GM18520 (cell line): ENCODE results near the gene NUP214.
"Not testable (repeated sequence)": the region's sequence is repeated elsewhere in the genome, so short reads cannot be mapped to it uniquely, and the experiment has no call there.

ENCODE experiments used
- ATAC-seq: cut with Tn5 transposase; IDR thresholded peaks from one replicate; pipeline ENCODE4 v1.9.1; 2021; ENCODE audit not compliant: unreplicated experiment

Gene NUP214

GRCh38 chr9:131096269-131097125, 28.9 kb upstream of the NUP214 start, which contains the start of gene AIF1L:
AIF1L (plus strand) TSS chr9:131096531; CDS start chr9:131096630, 99 bp downstream.
- ATAC-seq: no peak

- ATAC-seq: no peak
These were observed 28.0 kb upstream of the NUP214 start for GRCh38 chr9:131097126-131097947.

GRCh38 chr9:131097948-131098278, 27.5 kb upstream of the NUP214 start:
- no peak for ATAC-seq

GRCh38 chr9:131098391-131099101, 26.8 kb upstream of the NUP214 start:
- ATAC-seq: no peak

- no peak for ATAC-seq
These were observed 26.2 kb upstream of the NUP214 start for GRCh38 chr9:131099102-131099606.

GRCh38 chr9:131099845-131100244, 25.5 kb upstream of the NUP214 start:
- ATAC-seq: not testable (repeated sequence)

- ATAC-seq: no peak
These were observed 24.9 kb upstream of the NUP214 start for GRCh38 chr9:131100445-131100844.

- ATAC-seq: no peak
These were observed 24.0 kb upstream of the NUP214 start for GRCh38 chr9:131101207-131101964.

- ATAC-seq: no peak
These were observed 22.4 kb upstream of the NUP214 start for GRCh38 chr9:131103024-131103423.

- ATAC-seq: no peak
These were observed 21.9 kb upstream of the NUP214 start for GRCh38 chr9:131103535-131103934.

GRCh38 chr9:131104016-131104740, 21.2 kb upstream of the NUP214 start:
- no peak for ATAC-seq

- no peak for ATAC-seq
These were observed 19.4 kb upstream of the NUP214 start for GRCh38 chr9:131105952-131106351.

- no peak for ATAC-seq
These were observed 17.6 kb upstream of the NUP214 start for GRCh38 chr9:131107760-131108159.

GRCh38 chr9:131111186-131111853, 14.1 kb upstream of the NUP214 start:
- ATAC-seq: no peak

GRCh38 chr9:131111854-131112311, 13.5 kb upstream of the NUP214 start:
- ATAC-seq: no peak

- no peak for ATAC-seq
These were observed 12.8 kb upstream of the NUP214 start for GRCh38 chr9:131112374-131113154.

- no peak for ATAC-seq
These were observed 11.7 kb upstream of the NUP214 start for GRCh38 chr9:131113655-131114054.

- no peak for ATAC-seq
These were observed 11.3 kb upstream of the NUP214 start for GRCh38 chr9:131114084-131114535.
